Measurements from ENCODE around the gene STRIP2.
A peak's percentile ranks its signal among the peaks of the same experiment; 100 is the strongest.
"Not testable (repeated sequence)": the region's sequence is repeated elsewhere in the genome, so short reads cannot be mapped to it uniquely, and the experiment has no call there.

STRIP2 gene

DNA sequence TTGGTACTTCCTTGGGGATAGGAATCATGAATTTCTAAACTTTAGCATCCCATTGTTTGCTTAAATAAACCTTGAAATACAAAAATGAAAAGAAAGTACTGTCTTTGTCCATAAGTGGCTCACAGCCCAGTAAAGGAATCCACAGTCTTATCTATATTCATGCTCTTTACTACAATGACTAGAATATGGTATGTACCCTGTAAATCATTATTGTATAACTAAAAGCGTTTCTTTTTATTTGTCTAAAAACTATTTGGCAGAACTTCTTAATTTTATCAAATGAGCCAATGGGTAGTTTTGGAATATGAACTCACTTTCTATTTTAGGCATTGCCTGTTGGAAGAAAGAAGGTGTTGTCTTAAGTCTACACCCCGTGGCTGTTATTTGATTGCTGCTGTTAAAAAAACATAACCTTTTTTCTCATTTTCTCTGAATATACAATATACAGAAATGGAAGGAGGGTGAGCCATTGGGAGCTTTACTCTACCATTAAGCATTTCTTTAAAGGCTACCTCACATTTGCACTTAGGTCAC lies 12.4 kb upstream of the STRIP2 start:
- no peak for DNase-seq (ENCODE audit: low read depth)

- DNase-seq (ENCODE audit: low read depth) = no peak
Observed at GRCh38 chr7:129422727-129423126, 11.5 kb upstream of the STRIP2 start.

DNA sequence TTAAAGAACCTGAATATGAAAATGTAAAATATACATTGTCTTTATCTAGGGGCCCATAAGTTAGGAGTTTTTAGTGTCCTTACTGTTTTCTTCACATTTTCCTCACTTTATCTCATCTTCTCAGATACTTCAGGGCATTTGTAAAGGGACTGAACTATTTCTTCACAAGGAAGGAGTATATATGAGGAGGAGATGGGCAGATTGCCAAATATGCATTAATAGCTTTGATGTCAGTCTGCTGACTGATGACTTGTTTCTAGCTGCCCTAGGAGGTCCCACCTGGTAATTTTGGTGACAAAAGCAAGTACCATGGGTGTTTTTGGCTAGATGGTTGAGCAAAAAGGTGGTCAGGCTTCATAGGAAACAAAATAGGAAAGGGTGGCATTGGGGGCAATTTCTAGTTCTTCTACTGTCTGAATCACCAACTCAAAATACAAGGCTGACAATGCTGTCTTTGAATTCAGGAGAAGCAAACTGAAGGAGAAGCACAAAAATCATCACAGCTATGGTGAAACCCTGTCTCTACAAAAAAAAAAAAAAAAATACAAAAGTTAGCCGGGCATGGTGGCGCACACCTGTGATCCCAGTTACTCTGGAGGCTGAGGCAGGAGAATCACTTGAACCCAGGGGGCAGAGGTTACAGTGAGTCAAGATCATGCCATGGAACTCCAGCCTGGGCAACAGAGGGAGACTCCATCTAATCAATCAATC lies 10.4 kb upstream of the STRIP2 start:
- DNase-seq (ENCODE audit: low read depth) = no peak

- DNase-seq (ENCODE audit: low read depth) = no peak
Observed at GRCh38 chr7:129426482-129426881, 7.8 kb upstream of the STRIP2 start.

GRCh38 chr7:129427526-129428045 lies 6.6 kb upstream of the STRIP2 start:
- no peak for DNase-seq (ENCODE audit: low read depth)

GRCh38 chr7:129431911-129432643 lies 2.2 kb upstream of the STRIP2 start:
- no peak for DNase-seq (ENCODE audit: low read depth)

DNA sequence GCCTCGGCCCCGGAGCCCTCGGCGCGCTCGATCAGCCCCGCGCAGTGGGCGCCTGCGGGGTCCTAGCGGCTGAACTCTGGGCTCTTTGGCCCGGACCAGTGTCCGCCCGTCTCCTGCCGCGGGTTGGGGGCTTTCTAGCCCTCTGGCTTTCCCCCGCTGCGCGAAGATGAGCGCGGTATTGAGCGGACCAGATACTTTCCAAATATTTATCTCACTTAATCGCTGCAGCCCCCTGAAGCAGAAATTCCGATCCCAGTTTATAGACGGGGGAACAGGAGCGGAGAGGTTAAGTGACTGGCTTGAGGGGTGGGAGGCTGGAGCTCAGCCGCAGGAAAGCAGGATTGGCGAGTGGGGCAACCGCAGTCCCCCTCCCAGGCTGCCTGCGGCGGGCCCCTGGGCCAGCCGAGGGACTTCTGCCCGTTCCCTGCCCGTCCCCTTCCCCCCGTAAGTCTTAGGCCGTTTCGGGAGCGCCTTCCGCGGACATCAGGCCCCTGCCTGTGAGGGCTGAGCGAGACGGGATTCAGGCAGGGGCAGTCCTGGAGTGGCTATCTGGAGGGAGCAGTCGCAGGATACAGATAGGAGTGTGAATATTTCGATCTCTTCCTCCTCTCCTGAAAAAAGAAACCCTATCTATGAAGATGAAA lies 565 bp downstream of the STRIP2 start:
- DNase-seq (ENCODE audit: low read depth) = no peak

DNA sequence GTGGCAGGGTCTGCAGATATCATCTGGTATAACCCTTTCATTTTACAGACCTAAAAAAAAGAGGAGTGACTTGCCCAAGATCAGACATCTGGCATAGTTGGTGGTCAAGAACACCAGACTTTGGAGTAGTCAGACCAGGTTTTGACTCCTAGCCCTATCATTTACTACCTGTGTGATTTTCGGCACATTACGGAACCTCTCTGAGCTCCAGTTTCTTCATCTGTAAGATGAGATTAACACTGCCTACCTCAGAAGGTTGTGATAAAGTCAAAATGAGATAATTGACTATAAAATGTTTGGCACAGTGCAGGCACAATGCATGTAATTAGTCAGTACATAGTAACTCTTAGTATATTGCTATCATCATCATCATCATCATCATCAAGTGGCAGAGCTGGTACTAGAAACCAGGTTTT lies 1.2 kb downstream of the STRIP2 start:
- DNase-seq (ENCODE audit: low read depth) = no peak

GRCh38 chr7:129436335-129436923 lies 2.2 kb downstream of the STRIP2 start:
- DNase-seq (ENCODE audit: low read depth) = no peak

DNA sequence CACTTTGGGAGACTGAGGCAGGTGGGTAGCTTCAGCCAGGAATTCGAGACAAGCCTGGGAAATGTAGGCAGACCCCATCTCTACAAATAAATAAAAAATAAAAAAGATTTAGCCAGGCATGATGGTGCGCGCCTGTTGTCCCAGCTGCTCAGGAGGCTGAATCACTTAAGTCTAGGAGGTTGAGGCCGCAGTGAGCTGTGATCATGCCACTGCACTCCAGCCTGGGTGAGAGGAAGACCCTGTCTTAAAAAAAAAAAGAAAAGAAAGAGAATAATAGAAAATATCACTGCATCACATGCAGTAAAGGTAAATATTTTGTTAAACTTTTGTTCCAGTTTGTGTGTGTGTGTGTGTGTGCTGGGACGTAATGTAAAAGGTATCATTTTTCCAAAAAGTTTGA lies 3.0 kb downstream of the STRIP2 start:
- no peak for DNase-seq (ENCODE audit: low read depth)

- DNase-seq (ENCODE audit: low read depth) = no peak
Observed at GRCh38 chr7:129438281-129438838, 4.1 kb downstream of the STRIP2 start.

DNA sequence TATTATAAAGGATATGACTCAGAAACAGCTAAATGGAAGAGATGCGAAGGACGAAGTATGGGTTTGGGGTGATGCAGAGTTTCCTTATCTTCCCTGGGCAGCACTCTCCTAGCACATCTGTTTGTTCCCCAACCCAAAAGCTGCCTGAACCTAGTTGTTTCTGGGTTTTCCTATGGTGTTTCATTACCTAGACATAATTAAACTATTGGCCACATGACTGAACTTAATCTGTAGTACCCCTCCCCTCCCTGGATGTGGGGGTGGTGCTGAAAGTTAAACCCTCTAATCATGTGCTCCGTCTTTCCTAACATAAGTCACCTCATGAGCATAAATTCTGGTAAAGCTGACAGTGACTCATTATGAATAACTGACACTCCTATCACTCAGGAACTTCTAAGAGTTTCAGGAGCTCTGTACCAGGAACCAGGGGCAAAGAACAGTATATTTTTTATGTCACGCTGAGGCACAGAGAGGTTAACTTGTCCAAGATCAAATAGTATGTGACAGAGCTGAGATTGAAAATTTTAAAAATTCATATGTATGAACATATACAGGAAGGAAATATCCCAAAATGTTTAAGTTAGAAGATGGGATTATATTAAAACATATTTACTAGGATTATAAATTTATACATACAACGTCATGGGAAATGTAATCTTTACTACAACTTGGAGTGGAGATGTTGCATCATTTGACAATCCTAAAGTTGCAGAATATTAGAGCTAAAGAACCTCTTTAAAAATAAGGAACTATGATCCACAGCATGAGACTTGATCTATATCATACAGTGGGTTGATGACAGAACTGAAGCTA lies 4.8 kb downstream of the STRIP2 start:
- peak; percentile 36 for DNase-seq (ENCODE audit: low read depth)

DNA sequence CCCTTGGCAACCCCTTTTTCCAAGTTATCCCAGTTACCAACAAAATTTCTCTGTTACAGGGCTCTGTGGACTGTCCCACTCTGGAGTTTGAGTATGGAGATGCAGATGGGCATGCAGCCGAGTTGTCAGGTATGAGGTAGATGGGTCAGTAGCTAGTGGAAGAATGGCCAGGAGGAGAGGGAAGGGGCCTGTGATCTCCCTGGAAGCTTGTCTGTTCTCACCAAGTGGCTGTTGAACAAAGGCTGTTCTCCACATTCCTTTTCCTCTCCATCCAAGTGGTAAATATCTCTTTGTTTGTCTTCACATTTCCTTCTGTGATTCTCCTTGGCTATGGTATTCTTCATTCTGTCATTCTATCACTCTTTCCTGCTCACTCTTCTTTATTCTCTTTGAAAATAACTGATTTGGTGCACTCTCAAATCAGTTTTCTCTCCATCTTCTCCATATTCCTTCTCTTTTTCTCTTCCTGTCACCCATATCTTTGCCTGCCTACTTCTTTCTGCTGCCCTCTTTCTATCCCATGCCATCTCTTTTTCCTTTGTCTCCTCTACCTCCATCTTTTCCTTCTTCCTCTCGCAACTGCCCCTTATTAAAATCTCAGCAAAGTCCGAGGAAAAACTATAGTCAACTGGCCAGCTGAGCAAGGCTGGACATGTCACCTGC lies 5.9 kb downstream of the STRIP2 start:
- no peak for DNase-seq (ENCODE audit: low read depth)

- no peak for DNase-seq (ENCODE audit: low read depth)
Observed at GRCh38 chr7:129443612-129444011, 9.4 kb downstream of the STRIP2 start.

DNA sequence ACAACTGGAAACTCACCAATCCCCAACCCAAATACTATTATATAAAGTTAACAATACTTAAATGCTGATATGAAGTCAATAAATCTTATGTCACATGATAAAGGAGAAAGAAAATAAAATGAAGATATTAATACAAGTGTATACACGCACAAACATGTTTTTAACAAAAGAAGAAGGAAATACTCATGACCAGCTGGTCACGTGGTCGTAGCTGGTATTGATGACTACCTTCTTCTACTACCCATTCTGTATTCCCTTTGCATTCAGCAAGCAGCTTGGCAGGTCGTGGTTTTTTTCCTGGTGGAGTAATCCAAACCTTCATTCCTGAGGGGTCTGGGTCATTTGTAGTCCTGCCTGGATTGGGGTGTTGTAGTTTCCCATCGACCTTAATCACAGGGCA lies 10.5 kb downstream of the STRIP2 start:
- DNase-seq (ENCODE audit: low read depth) = not testable (repeated sequence)

GRCh38 chr7:129446925-129447324 lies 12.7 kb downstream of the STRIP2 start:
- not testable (repeated sequence) for DNase-seq (ENCODE audit: low read depth)

- not testable (repeated sequence) for DNase-seq (ENCODE audit: low read depth)
Observed at GRCh38 chr7:129447445-129447844, 13.2 kb downstream of the STRIP2 start.

GRCh38 chr7:129448608-129449007 lies 14.4 kb downstream of the STRIP2 start:
- DNase-seq (ENCODE audit: low read depth) = not testable (repeated sequence)

- DNase-seq (ENCODE audit: low read depth) = no peak
Observed at GRCh38 chr7:129450295-129450694, 16.1 kb downstream of the STRIP2 start.

- no peak for DNase-seq (ENCODE audit: low read depth)
Observed at GRCh38 chr7:129452589-129453231, 18.5 kb downstream of the STRIP2 start.

All from activated T-helper 9 cell treated with anti-CD3 and anti-CD28 coated beads, Interleukin-2, amount 50 U/mL, for 16 hours (primary cell).